ENCODE data around the gene RANGAP1. TPM values are rescaled to one million over a fixed set of nuclear protein-coding genes. Genes with fewer than 3 reads are reported as not detected.

Gene RANGAP1
- total RNA-seq, 1 experiment from 2014 or later = 177 TPM

DNA sequence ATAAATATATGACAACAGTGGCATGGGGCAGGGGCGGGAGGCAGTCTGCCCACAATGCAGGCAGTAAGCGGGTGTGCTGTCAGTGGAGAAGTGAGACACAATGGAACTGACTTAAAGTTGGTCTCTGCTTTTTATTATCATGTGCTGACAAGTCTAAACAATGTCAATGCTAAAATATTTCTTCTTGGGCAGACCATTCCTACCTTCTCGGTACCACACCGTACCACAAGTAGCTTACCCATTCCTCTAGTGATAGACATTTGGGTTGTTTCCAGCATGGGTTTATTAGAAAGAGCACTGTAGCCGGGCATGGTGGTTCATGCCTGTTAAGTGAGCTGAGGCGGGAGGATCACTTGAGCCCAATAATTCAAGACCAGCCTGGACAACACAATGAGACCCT is 42.6 kb downstream of the RANGAP1 start:
- DNase-seq (ENCODE audit: low spot score) = no peak
- intact Hi-C loops (cut with micrococcal nuclease; ENCODE audit: unreplicated experiment) = no loop called here
- H3K4me1 ChIP-seq (ENCODE audit: insufficient read depth, low read length, poor library complexity, severe bottlenecking) = no peaks in the 10 kb centered on the region
- TF ChIP-seq EZH2 (IDR thresholded peaks at IDR 0.05; ENCODE audit: borderline replicate concordance, low read depth, low read length, poor library complexity, severe bottlenecking) = no peak
- TF ChIP-seq, protein P1, sequence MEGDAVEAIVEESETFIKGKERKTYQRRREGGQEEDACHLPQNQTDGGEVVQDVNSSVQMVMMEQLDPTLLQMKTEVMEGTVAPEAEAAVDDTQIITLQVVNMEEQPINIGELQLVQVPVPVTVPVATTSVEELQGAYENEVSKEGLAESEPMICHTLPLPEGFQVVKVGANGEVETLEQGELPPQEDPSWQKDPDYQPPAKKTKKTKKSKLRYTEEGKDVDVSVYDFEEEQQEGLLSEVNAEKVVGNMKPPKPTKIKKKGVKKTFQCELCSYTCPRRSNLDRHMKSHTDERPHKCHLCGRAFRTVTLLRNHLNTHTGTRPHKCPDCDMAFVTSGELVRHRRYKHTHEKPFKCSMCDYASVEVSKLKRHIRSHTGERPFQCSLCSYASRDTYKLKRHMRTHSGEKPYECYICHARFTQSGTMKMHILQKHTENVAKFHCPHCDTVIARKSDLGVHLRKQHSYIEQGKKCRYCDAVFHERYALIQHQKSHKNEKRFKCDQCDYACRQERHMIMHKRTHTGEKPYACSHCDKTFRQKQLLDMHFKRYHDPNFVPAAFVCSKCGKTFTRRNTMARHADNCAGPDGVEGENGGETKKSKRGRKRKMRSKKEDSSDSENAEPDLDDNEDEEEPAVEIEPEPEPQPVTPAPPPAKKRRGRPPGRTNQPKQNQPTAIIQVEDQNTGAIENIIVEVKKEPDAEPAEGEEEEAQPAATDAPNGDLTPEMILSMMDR (conservative IDR thresholded peaks at IDR 0.05; ENCODE audit: low read depth, low read length) = no peak
- no TSS peak for BruUV-seq (replicated peaks)
- no peak overlapping the region for H3K4me3 ChIP-seq (ENCODE audit: low read depth, low read length, poor library complexity, severe bottlenecking)
- H3K27ac ChIP-seq (ENCODE audit: low read depth, low read length, poor library complexity, severe bottlenecking) = no peak overlapping the region
- no peaks in the 10 kb centered on the region for H3K9me3 ChIP-seq (ENCODE audit: low read depth, low read length, poor library complexity, severe bottlenecking)
- ChIA-PET CTCF (interaction anchor here (0.6 to 0.7 kb wide), 2 partner anchors 200 to 202 kb away, joined by 3 to 4 read pairs; no protein-coding TSS in a partner anchor), POLR2A (ENCODE audit: low non-redundant PET) (interaction anchor here (0.6 to 0.7 kb wide), 3 partner anchors 13 to 387 kb away, joined by 3 to 8 read pairs (median 4); partner anchors contain the start of gene ST13)
- H3K27me3 ChIP-seq (replicated peaks; ENCODE audit: insufficient read depth, low read depth, low read length, poor library complexity) = no peaks in the 10 kb centered on the region
- H3K36me3 ChIP-seq (ENCODE audit: insufficient read depth, low read length, poor library complexity, severe bottlenecking) = peaks cover 24% of the 10 kb centered on the region

DNA sequence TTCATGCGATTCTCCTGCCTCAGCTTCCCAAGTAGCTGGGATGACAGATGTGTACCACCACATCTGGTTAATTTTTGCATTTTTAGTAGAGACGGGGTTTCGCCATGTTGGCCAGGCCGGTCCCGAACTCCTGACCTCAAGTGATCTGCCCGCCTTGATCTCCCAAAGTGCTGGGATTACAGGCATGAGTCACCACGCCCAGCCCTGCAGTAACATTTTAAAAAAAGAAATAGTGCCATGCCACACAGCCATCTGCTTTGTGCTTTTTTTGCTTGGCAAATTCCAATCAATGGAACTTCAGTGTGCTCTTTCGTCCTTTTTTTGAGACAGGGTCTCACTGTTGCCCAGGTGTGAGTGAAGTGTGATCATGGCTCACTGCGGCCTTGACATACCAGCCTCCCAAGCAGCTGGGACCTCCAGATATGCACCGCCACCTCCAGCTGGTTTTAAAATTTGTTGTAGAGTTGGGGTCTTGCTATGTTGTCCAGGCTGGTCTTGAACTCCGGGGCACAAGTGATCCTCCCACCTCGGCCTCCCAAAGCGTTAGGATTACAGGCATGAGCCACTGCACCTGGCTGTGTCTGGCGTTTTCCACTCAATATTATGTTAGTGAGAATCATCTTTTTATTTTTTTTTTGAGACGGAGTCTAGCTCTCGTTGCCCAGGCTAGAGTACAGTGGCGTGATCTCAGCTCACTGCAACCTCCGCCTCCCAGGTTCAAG is 43.4 kb downstream of the RANGAP1 start:
- no peaks in the 10 kb centered on the region for H3K4me1 ChIP-seq (ENCODE audit: insufficient read depth, low read length, poor library complexity, severe bottlenecking)
- H3K27me3 ChIP-seq (replicated peaks; ENCODE audit: insufficient read depth, low read depth, low read length, poor library complexity) = no peaks in the 10 kb centered on the region
- CTCF ChIA-PET = interaction anchor here (0.6 to 0.7 kb wide), 3 partner anchors 33 to 202 kb away, joined by 3 to 4 read pairs (median 3); no protein-coding TSS in a partner anchor
- intact Hi-C loops (cut with micrococcal nuclease; ENCODE audit: unreplicated experiment) = no loop called here
- no peak for DNase-seq (ENCODE audit: low spot score)
- H3K27ac ChIP-seq (ENCODE audit: low read depth, low read length, poor library complexity, severe bottlenecking) = no peak overlapping the region
- POLR2A ChIA-PET (ENCODE audit: low non-redundant PET) = interaction anchor here (0.6 to 0.7 kb wide), 2 partner anchors 280 to 287 kb away, joined by 3 read pairs; no protein-coding TSS in a partner anchor
- H3K36me3 ChIP-seq (ENCODE audit: insufficient read depth, low read length, poor library complexity, severe bottlenecking) = peaks cover 17% of the 10 kb centered on the region
- BruUV-seq (replicated peaks) = no TSS peak
- no peak for TF ChIP-seq EZH2 (IDR thresholded peaks at IDR 0.05; ENCODE audit: borderline replicate concordance, low read depth, low read length, poor library complexity, severe bottlenecking)
- TF ChIP-seq, protein P1 (conservative IDR thresholded peaks at IDR 0.05; ENCODE audit: low read depth, low read length) = no peak
- no peaks in the 10 kb centered on the region for H3K9me3 ChIP-seq (ENCODE audit: low read depth, low read length, poor library complexity, severe bottlenecking)
- no peak overlapping the region for H3K4me3 ChIP-seq (ENCODE audit: low read depth, low read length, poor library complexity, severe bottlenecking)

DNA sequence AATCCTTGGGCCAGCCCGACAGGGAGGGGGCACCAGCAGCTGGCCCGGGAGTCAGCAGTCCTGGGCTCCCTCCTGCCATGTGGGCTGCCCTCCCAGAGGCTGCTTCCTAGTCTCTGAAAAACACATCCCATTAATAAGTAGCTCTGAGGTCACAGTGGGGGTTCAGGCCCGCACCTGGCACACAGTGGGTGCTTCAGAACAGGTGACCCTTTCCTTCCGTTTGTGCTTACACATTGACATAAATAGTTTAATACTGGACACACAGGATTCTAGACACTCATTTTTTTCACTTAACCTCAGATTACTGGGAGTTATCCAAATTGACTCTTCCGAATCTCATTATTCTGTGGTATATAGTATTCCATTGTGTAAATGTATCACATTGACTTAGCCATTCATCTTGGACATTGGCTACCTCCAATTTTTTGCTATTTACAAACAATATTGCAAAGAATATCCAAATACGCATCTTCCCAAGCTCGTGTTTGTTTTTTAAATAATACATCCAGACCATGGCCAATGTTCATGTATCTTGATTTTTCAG is 44.8 kb downstream of the RANGAP1 start:
- peaks cover 7% of the 10 kb centered on the region for H3K36me3 ChIP-seq (ENCODE audit: insufficient read depth, low read length, poor library complexity, severe bottlenecking)
- CTCF ChIA-PET = interaction anchor here (0.6 kb wide), 1 partner anchor 51 kb away, joined by 4 read pairs; no protein-coding TSS in a partner anchor
- intact Hi-C loops (cut with micrococcal nuclease; ENCODE audit: unreplicated experiment) = no loop called here
- no peaks in the 10 kb centered on the region for H3K27me3 ChIP-seq (replicated peaks; ENCODE audit: insufficient read depth, low read depth, low read length, poor library complexity)
- no peak for DNase-seq (ENCODE audit: low spot score)
- no TSS peak for BruUV-seq (replicated peaks)
- no peaks in the 10 kb centered on the region for H3K9me3 ChIP-seq (ENCODE audit: low read depth, low read length, poor library complexity, severe bottlenecking)
- no peak overlapping the region for H3K27ac ChIP-seq (ENCODE audit: low read depth, low read length, poor library complexity, severe bottlenecking)
- no peak overlapping the region for H3K4me3 ChIP-seq (ENCODE audit: low read depth, low read length, poor library complexity, severe bottlenecking)
- TF ChIP-seq, protein P1 (conservative IDR thresholded peaks at IDR 0.05; ENCODE audit: low read depth, low read length) = no peak
- no peak for TF ChIP-seq EZH2 (IDR thresholded peaks at IDR 0.05; ENCODE audit: borderline replicate concordance, low read depth, low read length, poor library complexity, severe bottlenecking)
- H3K4me1 ChIP-seq (ENCODE audit: insufficient read depth, low read length, poor library complexity, severe bottlenecking) = no peaks in the 10 kb centered on the region
- POLR2A ChIA-PET (ENCODE audit: low non-redundant PET) = no interaction called here
